MM.1S (cell line): ENCODE results near the gene MDK.

Experiments
- EZH2 ChIP-seq: fragments of 300-600 bp; sonication (generic); optimal IDR thresholded peaks from 2 replicates; pipeline ENCODE3; 2017; ENCODE audit warnings: low read depth, mild to moderate bottlenecking, antibody characterized with exemption, low read length, mixed read lengths
- EZH2phosphoT487 ChIP-seq: fragments of 300-600 bp; sonication (generic); IDR thresholded peaks from 2 replicates; pipeline ENCODE4 v1.6.1; 2018; ENCODE audit warnings: antibody characterized with exemption, low read length
- TF ChIP-seq, protein P1 (sequence below): fragments of 300-600 bp; sonication (generic); IDR thresholded peaks from 2 replicates; pipeline ENCODE4 v1.5.1; 2016; ENCODE audit warnings: antibody characterized with exemption, low read length, mixed read lengths

DNA sequence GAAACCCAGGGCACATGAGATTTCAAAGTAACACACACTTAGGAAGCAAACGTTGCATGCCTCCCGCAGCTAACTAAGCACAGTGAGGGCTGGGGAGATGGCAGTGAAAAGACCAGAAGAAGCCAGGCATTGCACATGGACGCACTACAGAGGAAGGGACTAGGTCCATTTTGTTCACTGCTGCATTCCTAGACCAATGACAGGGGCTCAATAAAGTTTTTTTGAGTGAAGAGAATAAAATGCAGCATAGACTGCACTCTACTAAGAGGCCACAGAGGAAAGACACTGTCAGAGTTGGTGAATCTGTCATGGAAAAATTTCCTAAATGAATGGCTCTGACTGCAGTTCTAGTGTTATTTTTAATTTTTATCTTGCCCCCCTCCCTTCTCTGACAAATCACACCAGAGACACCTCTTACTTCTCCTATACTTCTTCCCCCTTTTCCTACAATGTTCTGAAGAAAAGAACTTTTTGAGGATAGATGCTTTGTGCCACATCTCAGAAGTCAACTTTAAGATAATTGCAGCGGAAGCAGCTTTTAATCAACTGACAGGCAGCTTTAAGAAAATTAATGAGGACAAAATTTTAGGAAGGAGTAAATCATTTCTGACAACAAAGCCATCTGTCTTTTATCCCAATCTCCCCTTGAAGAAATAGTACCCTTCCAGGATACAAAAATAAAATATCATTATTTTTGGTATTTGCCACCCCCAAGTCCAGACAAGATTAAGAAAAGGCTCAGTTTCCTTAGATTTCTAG, 44.9 kb downstream of the MDK start:
- TF ChIP-seq, protein P1, sequence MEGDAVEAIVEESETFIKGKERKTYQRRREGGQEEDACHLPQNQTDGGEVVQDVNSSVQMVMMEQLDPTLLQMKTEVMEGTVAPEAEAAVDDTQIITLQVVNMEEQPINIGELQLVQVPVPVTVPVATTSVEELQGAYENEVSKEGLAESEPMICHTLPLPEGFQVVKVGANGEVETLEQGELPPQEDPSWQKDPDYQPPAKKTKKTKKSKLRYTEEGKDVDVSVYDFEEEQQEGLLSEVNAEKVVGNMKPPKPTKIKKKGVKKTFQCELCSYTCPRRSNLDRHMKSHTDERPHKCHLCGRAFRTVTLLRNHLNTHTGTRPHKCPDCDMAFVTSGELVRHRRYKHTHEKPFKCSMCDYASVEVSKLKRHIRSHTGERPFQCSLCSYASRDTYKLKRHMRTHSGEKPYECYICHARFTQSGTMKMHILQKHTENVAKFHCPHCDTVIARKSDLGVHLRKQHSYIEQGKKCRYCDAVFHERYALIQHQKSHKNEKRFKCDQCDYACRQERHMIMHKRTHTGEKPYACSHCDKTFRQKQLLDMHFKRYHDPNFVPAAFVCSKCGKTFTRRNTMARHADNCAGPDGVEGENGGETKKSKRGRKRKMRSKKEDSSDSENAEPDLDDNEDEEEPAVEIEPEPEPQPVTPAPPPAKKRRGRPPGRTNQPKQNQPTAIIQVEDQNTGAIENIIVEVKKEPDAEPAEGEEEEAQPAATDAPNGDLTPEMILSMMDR, result no peak
- TF ChIP-seq EZH2 (no peak), EZH2phosphoT487 (no peak)
